ENCODE measurements around the gene ZNF69.
"Not testable (repeated sequence)": the region's sequence is repeated elsewhere in the genome, so short reads cannot be mapped to it uniquely, and the experiment has no call there.

Gene ZNF69

DNA sequence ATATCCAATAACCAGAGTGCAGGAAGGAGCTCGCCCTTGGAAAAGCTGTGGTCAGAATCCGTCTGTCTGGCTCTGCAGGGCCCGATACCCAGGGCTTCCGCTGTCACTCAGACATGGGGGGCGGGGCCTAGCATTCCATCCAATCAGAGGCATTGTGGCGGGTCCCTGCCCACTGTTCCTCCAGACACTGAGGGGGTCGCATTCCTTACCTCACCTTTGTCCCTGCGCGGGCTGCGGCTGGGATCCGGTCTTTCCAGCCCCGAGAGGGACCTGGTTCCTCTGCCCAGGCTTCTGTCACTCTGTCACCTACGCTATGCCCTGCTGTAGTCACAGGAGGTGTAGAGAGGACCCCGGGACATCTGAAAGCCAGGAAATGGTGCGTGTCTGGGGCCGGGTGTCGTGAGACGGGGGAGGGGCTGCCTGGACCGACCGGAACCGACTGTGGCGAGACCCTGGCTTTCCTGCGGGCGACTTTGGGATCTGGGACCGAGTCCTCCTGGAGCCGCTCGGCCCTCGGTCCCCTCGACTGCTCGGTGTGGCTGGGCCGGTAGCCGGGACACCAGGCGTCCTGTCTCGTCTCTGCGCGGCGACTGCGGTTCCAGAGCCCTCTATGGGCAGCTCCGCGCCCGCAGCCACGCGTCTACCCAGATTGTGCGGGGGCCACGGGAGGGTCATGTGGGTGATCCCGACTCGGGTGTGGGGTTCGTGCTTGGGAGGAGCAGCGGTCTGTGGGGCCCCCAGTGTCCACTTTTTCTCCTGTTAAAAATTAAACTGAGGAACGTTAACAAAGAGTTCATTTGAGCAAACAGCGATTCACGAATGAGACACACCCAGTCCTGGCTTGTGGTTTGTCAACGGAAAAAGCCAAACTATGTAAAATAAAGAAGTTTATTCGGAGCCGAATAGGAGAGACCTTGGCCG lies at the start of gene ZNF69:
Gene ZNF69, plus strand, starts transcription at position 172 of the 921 bp plus-strand sequence. Its CDS starts 142 bp downstream, at position 314.
- DNase-seq, result peak; percentile 82

DNA sequence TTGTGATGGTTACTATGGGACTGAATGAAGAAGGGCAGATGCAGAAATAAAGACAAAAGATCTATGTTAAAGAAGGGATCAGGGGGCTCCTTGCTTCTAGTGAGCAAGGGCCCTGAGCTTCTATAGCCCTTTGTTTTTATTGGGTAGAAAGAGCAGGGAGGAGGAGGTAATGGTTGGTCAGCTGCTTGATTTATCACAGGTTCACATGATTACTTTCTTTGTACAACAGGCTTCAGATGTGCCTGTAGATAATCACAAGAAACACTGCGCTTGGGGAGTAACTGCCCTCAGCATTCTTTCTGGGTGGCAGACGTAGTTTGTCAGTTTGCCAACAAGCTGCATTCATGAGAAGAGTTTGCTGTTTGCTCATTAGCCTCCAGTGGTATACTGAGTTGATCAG lies 43.9 kb upstream of the ZNF69 start:
- no peak for DNase-seq

DNA sequence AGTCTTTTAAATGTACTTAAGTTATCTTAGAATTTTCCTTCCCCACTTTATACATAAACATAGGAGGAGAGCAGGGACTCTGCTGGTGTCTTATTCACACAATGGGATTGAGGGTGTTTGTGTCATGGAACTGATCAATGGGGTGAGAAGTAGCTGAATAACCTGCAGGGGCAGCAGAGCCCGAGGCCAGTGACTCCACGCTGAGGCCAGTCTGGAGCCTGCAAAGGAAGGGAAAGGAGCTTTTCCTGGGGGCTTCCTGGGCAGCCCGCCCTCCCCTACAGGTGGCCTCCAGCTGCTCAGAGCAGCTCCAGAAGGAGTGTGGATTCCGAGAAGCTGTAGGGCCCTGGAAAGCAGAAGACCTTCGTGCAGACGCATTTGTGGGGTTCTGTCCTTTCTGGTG lies 40.0 kb upstream of the ZNF69 start:
- not testable (repeated sequence) for DNase-seq

DNA sequence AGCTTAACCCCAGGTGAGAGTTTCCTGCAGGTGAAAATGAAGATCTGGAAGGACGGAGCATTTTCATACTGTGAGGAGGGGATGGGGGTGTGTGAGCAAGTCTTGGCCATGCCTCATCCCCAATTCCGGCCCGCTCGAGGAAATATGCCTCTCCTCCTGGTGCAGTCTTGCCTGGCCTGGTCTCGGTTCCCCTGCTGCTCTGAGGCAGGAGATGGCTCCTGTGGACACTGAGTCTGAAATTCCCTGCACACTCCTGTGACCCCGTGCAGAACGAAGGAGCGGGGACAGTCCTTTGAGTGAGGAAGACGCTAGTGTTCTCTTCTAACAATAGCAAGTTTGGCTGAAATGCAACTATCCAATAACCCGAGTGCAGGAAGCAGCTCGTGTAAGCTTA lies 39.4 kb upstream of the ZNF69 start:
- DNase-seq, result no peak

DNA sequence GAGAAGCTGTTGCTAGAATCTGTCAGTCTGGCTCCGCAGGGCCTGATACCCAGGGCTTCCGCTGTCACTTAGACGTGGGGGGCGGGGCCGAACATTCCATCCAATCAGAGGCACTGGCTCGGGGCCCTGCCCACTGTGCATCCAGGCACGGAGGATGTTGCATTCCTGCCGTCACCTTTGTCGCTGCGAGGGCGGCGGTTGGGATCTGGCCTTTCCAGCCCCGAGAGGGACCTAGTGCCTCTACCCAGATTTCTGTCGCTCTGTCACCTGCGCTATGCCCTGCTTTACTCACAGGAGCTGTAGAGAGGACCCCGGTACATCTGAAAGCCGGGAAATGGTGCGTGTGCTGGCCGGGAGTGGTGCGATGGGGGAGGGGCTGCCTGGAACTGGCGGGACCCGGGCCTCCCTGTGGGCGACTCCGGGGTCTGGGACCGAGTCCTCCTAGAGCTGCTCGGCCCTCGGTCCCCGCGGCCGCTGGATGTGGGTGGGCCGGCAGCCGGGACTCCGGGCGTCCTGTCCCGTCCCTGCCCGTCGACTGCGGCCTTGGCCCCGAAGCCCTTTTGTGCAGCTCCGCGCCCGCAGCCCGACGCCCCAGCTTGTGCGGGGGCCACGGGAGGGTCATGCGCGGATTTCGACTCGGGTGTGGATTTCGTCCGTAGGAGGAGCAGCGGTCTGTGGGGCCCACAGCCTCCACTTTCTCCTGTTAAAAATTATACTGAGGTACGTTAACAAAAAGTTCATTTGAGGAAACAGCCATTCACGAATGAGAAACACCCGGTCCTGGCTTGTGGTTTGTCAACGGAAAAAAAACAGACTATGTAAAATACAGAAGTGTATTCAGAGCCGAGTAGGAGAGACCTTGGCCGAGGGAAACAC lies 38.8 kb upstream of the ZNF69 start, which contains the start of gene ZNF439:
Gene ZNF439, plus strand, starts transcription at position 133 of the 876 bp plus-strand sequence. Its CDS starts 142 bp downstream, at position 275.
- peak; percentile 95 for DNase-seq

DNA sequence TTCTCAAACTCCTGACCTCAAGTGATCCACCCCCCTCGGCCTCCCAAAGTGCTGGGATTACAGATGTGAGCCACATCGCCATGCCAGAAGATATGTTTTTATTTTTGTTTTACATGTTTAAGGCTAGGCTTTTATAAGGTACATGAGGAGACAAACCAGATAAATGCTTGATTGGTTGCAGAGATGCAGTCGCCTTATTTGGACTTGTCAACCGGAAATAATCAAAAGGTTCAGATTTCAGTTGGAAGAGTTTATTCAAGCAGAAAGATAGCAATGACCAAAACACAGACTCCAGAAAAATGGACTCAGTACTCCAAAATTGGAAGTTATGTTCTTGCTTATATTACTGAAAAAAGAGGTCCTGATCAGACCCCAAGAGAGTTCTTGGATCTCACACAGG lies 37.3 kb upstream of the ZNF69 start:
- DNase-seq, result not testable (repeated sequence)

DNA sequence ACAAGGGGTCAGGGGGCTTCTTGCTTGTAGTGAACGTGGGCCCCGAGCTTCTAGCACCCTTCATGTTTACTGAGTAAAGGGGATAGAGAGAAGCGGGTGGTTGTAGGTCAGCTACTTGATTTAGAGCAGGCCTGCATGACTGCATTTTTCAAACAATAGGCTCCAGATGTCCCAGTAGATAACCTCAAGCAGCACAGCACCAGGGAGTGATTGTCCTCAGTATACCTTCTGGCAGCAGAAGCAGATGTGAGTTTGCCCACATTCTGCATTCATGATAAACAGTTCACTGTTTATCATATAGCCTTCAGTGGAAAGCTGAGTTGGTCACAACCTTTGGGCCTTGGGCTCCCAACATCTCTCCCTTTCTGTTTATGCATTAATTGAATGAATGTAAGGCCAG lies 34.2 kb upstream of the ZNF69 start:
- no peak for DNase-seq

DNA sequence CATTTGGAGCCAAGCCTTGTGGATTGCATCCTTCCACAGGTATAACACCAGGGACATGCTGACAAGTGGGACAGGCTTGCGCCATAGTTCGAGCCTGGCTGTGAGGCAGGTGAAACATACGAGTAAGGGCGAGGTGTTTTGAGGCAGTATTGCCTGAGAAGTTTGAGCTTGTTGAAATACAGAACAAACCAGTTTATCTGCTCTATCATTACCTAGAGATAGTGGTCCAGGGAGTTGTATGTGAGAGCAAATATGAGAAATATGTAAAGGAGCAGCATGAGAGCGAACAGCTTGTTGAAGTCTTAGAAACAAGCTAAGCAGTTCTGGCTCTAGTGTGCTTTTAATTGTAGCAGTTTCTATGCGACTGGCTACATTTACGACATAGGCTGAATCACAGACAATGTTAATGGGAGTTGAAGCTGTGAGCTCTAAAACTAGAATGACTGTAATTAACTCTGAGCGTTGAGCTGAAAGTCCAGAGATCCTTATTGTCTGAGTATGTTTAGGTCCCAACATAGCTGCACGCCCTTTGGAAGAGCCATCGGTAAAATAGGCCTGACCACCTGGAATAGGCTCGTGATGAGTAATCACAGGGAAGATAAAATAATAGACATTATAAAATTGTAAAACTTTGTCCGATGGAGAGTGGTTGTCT lies 30.9 kb upstream of the ZNF69 start:
- no peak for DNase-seq

DNA sequence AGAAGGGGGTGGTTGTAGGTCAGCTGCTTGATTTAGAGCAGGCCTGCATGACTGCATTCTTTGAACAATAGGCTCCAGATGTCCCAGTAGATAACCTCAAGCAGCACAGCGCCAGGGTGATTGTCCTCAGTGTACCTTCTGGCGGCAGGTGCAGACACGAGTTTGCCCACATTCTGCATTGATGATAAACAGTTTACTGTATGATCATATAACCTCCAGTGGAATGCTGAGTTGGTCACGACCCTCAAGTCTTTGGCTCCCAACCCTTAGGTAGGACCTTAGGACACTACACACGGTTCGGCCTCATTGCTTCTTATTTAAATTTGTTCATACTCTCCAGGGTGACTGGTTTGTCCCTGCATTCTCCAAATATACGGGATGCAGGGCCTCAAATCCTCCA lies 26.9 kb upstream of the ZNF69 start:
- DNase-seq, result no peak

DNA sequence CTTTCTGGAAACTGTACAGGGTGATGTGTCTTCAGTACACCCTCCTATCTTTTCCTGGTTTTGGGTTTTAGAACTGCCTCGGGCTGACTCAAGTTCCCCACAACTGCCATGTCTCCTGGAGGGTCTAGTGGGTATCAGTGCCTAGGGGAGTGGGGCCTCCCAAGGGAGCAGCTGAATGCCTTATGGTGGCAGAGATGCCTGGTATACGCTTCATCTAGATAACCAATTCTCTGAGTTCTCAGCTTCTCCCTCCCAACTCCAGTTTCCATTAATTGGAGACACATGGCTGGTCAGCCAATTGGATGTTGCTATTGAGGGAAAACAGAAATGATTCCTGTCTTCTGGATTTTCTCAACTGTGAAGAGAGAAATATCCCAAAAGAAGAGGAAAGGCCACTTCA lies 26.3 kb upstream of the ZNF69 start:
- no peak for DNase-seq

DNA sequence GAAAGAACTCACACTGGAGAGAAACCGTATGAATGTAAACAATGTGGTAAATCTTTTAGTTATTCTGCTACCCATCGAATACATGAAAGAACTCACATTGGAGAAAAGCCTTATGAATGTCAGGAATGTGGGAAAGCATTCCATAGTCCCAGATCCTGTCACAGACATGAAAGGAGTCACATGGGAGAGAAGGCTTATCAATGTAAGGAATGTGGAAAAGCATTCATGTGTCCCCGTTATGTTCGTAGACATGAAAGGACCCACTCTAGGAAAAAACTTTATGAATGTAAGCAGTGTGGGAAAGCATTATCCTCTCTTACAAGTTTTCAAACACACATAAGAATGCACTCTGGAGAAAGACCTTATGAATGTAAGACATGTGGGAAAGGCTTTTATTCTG lies 19.8 kb upstream of the ZNF69 start:
- DNase-seq, result not testable (repeated sequence)

DNA sequence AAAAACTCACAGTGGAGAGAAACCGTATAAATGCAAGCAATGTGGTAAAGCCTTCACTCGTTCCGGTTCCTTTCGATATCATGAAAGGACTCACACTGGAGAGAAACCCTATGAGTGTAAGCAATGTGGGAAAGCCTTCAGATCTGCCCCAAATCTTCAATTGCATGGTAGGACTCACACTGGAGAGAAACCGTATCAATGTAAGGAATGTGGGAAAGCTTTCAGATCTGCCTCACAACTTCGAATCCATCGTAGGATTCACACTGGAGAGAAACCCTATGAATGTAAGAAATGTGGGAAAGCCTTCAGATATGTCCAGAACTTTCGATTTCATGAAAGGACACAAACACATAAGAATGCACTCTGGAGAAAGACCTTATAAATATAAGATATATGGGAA lies 19.4 kb upstream of the ZNF69 start:
- DNase-seq, result no peak

DNA sequence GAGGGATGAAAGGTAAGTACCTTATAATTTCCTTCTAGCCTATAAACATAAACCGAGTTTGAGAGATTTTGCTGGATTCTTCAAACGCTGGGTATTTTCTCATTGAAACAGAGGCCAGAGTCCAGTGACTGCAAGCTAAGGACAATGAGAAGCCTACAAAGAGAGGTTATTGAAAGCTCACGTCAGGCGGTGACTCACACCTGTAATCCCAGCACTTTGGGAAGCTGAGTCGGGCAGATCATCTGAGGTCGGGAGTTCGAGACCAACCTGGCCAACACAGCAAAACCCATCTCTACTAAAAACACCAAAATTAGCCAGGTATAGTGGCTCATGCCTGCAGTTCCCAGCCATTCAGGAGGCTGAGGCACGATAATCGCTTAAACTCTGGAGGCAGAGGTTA lies 15.0 kb upstream of the ZNF69 start:
- no peak for DNase-seq

DNA sequence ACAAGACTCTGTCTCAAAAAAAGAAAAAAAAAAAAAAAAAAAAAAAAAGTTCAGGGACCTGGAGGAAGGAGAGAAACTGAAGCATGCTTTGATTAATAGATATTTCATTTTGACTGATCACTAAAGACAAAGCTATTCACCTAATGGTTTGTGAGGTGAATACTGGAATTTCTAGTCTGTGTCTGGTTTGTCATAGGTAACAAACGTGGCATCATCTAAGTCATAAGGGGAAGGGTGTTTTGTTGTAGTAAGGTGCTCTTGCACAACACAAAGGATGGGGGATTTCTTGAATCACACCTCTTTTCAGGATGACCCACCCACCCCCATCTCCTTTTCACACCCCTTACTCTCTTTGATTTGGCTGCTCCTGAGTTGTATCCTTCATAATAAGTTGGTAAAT lies 13.8 kb upstream of the ZNF69 start:
- no peak for DNase-seq

DNA sequence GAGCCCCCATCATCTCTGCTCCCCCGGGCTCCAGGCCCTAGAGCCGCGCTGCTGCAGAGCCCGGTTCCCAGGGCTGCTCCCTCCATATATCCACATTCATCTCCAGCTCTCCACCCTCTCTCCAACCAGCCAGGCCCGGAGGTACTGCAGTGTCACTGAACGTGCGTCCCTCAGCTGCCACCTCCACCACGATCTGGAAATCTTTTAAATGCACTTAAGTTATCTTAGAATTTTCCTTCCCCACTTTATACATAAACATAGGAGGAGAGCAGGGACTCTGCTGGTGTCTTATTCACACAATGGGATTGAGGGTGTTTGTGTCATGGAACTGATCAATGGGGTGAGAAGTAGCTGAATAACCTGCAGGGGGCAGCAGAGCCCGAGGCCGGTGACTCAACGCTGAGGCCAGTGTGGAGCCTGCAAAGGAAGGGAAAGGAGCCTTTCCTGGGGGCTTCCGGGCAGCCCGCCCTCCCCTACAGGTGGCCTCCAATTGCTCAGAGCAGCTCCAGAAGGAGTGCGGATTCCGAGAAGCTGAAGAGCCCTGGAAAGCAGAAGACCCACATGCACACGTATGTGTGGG lies 7.8 kb upstream of the ZNF69 start:
- peak; percentile 79 for DNase-seq

DNA sequence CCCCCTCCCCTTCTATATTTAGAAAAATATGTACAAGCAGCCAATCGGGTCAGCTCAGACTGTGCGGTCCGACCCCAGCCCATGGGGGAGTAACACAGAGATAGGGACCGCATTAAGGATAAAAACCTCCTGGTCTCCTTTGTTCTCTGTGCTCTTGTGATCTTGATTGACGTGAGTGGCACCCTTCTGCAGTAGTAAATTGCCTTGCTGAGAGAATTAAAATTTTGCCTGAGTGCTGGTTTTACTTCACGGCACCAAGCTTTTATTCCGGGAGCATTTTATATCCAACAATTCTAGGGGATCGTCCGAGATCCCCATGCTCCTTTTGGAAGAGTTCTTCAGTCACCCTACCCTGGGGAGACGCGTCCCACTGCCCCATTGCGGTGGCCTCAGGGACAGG lies 7.0 kb upstream of the ZNF69 start:
- no peak for DNase-seq

DNA sequence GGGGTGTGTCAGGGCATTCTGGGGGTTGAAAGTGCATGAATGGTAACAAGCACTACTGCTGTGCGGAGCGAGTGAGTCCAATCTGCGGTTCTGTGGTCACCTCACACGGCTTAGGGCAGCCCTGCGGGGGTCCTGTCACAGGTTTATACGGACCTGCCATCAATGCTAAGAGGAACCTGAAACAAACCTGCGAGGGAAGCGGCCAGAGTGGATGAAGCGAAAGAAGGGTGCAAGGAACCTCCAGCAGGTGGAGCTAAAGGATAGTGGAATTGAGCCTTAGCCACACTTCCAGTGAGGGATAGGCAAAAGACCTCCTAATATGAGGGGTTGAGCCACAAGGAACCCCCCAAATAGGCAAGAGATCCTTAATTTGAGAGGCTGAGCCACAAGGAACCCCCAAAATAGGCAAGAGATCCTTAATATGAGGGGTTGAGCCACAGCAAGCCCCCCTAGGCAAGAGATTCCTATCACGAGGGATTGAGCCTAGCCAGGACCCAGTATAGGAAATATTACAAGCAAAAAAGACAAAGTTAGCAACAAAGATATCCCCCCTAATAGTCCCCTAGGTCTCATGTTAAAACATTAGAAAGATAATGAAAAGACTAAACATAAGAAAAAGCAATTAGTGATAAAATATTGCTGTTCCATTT lies 6.3 kb upstream of the ZNF69 start:
- peak; percentile 79 for DNase-seq

DNA sequence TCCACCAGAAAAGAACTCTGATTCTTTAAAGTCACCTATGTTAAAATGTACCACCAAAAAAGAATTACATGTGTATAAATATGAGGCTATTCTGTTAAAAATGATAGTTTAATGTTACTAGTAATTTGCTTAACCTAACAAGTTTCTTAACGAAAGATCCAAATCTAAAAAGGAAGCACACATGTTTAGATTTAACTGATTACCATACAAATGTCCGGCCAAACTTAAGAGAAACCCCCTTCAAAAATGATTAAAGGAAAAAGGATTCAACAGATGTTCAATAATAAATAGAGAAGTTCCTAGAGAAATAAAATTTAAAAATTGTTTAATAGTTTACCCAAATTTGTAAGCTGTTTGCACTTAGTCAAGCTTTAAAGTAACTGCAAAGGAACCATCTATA lies 5.0 kb upstream of the ZNF69 start:
- DNase-seq, result no peak

DNA sequence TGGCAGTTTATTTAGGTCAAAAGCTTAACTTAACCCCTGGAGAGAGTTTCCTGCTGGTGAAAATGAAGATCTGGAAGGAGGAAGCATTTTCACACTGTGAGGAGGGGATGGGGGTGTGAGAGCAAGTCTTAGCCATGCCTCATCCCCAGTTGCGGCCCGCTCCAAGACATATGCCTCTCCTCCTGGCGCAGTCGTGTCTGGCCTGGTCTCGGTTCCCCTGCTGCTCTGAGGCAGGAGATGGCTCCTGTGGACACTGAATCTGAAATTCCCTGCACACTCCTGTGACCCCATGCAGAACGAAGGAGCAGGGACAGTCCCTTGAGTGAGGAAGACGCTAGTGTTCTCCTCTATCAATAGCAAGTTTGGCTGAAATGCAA lies 360 bp upstream of the ZNF69 start:
- DNase-seq, result no peak

DNA sequence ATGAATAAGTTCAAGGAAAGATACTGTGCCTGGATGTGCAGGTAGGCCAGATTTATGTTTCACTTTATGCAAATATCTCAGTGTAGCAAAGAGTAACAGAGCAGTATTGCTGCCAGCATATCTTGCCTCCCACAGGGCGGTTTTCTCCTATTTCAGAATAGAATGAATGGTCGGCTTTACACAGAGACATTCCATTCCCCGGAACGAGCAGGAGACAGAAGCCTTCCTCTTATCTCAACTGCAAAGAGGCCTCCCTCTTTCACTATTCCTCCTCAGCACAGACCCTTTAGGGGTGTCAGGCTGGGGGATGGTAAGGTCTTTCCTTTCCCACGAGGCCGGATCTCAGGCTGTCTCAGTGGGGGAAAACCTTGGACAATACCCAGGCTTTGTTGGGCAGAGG lies 2.3 kb downstream of the ZNF69 start:
- DNase-seq, result not testable (repeated sequence)

DNA sequence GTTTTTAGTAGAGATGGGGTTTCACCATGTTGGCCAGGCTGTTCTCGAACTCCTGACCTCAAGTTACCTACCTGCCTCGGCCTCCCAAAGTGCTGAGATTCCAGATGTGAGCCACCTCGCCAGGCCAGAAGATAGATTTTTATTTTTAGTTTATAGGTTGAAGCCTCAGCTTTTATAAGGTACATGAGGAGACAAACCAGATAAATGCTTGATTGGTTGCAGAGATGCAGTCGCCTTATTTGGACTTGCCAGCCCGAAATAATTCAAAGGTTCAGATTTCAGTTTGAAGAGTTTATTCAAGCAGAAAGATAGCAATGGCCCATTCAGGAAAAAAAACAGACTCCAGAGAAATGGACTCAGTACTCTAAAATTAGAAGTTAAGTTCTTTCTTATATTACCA lies 3.1 kb downstream of the ZNF69 start:
- no peak for DNase-seq

DNA sequence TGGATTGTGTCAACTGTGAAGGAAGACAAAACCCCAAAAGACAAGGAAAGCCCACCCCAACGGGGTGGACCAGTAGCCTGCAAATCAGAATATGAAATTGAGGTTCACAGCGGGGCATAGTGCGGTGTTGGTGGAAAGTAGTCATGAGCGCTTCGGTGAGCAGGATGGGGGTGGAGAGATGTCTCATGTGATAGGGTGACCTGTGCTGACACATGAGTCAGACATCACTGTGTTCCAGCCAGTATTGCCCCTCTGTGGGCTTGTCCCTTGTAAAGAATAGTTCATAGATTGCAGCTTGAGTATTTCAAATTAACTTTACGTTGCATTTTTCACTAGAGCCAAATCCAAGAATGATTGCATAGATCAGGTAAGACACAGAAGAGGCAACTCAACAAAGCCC lies 7.3 kb downstream of the ZNF69 start:
- no peak for DNase-seq
